Umbilical cord (tissue), 2 donors: Measurements from ENCODE around the gene OXSM. TPM values are rescaled to one million over a fixed set of nuclear protein-coding genes. Genes with fewer than 3 reads are reported as not detected.

Source experiments
- DNase-seq: peaks from one replicate; pipeline ENCODE4 v3.0.0-alpha.2; 2015; ENCODE audit warnings: low spot score
- total RNA-seq: library from RNA; depleted of rRNA; stranded (reverse); fragments of >200 nt; gene quantifications from one replicate; pipeline ENCODE4 v1.2.3, GENCODE V29; 2014; ENCODE audit warnings: low replicate concordance; ENCODE audit not compliant: insufficient read depth

The OXSM gene
- 7.0 TPM for total RNA-seq

DNA sequence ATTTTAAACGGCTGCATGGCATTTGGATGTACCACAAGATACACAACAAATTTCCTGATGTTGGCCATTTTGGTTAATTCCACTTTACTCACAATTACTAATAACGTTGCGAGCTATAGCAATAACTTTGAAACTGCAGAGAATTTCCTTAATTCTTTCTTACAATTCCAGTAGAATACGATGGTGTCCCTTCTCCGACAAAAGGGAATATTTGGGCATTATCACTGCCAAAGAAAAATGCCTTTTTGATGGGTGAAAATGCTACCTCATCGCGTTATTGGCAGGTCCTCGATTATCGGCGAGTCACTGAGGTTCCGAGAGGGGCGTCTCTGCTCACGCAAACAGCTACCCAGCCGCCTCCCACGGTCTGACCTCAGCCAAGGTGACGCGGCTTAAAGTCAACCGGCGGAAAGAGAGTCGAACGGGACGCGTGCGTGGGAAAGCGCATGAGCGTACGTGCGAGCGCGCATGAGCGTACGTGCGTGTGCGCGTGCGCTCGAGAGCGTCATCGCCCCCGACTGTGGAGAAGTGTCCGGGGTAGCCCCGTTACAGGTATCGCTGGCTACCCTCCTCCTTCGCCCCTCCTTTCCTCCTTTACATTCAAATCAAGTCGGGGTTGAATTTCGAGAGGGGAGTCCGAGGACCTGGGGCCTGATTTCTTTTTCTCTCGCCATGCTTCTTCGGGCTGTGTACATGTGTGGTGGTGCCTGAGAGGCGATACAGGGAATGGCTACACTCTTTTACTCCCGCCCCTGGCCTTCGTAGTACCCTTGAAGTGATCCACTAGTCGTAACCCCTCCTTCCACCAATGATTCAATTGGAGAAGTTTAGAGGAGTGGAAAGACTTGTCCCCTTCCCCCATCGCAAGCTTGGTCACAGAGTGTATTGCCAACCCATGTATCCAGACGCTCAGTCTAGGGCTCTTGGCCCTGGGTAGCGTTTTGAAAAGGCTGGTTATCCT is at the start of gene OXSM:
Gene OXSM (plus strand): TSS at position 495 of the 961 bp plus-strand sequence. CDS start 931 bp downstream, outside the sequence.
- DNase-seq = peak; percentile 96

DNA sequence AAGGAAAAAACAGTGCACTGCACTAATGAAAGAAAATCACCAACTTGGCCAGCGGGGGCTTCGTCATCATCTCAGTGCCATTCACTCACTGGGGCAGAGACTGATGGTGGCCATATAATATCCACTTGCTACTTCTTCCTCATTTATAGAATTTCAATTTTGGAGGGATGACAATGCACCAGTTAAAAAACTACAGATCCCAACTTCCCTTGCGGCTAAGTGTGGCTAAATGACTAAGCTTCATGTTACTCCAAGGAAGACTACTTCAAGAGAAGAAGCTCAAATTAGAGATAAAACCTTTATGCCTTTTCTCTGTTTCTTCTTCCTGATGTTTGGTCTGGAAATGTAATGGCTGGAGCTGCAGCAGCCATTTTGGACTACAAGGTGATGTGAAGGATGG is 45.4 kb upstream of the OXSM start:
- no peak for DNase-seq

DNA sequence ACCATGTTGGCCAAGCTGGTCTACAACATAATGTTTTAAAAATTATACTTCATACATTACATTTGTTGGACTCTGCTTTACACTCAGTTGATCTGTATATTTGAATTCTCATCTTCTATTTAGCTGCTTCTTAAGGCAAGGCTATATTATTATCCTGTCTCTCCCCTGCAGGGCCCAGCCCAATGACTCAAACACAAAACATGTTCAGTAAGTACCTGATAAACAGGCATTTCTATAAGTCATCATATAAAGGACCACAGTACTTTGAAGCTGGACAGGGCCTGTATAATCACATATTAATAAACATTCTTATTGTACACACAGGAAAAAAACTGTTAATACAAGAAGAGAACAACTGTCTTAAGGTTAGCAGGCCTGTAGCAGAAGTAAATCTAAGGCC is 42.9 kb upstream of the OXSM start:
- no peak for DNase-seq

DNA sequence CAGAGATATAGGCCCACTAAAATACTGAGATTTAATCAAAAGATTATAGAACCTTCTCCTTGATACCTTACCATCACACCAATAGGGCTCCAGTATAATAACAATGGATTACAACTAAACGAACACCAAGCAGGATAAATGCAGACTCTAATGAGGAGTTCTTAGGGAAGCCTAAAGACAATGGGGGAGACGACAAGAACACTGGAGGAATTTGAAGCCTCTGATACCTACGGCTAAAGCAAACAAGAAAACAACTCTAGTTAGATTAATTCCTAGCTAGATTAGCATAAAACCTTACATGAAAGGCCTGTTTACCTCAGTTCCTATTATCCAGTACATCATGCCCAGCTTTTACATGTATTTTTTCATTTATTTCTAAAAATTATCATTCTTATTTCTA is 41.7 kb upstream of the OXSM start:
- no peak for DNase-seq

DNA sequence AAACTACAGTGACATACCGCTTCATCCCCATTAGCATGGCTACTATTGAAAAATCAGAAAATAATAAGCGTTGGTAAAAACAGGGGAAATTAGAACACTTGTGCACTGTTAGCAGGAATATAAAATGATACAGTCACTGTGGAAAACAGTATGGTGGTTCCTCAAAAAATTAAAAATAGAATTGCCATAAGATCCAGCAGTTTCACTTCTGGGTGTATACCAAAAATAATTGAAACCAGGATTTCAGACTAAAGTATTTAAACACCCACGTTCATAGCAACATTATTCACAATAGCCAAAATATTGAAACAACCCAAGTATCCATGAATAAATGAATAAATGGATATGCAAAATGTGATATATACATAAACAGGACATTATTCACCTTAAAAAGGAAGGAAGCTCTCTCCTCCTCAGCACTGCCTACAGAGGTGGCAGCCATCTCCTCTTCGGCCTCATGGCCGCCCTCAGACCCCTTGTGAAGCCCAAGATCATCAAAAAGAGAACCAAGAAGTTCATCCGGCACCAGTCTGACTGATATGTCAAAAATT is 40.8 kb upstream of the OXSM start:
- DNase-seq = no peak

DNA sequence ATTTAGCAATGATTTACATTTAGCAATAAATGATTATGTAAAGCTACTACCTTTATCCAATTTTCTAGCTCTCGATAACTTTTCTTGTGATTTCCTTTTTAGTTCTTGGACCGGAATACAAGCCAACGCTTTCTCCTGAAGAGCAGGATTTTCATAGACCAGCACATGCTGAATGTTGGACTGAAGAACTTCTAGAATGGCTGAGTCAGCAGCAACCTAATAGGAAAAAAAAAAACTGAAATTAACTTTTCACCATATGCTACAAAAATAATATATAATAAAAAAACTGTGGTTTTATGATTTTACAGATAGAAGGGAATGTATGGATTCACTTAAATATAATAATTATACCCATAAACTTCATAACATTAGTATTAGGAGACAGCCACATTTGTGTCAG is 38.8 kb upstream of the OXSM start:
- DNase-seq = no peak

DNA sequence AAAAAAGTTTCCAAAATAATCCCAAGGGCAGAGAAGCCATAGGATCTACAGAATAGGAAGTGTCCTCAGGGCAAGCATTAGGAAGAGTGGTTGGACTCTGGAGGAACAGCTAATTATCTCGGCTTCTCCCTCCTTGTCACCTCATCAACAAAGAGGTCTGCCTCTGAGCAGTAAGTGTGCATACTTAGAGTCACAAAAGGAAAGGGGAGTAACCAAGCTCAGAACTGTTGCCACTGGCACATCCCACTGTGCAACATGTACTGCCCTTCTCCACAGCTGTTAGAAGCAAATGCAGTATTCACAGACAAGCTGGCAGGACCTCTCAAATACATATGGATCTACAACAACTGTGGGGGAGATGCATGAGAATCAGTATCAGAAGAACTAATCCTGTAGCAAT is 38.2 kb upstream of the OXSM start:
- DNase-seq = no peak

DNA sequence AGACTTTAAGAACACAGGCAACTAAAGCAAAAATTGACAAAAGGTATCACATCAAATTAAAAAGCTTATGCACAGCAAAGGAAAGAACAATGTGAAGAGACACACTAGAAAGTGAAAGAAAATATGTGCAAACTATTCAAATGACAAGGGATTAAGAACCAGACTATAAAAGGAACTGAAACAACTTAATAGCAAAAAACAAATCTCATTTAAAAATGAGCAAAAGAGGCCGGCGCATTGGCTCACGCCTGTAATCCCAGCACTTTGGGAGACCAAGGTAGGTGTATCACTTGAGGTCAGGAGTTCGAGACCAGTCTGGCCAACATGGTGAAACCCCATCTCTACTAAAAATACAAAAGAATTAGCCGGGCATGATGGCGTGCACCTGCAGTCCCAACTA is 21.0 kb upstream of the OXSM start:
- DNase-seq = no peak

DNA sequence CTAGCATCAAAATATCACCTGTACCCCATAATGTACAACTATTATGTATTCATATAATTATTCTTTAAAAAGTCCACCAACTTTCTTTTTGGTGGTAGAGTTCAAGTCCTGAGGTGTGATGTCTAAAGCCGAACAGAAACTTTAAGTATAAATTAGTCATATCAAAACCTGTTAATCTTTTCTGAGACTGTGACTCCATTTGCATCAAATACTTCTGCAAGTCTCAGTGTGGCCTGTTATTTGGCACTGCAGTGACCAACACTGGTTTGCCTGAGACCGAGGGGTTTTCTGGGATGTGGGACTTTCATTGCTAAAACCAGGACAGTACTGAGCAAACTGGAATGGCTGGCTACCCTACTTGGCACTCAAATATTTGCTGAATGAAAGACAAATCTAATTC is 14.0 kb upstream of the OXSM start:
- DNase-seq = no peak

DNA sequence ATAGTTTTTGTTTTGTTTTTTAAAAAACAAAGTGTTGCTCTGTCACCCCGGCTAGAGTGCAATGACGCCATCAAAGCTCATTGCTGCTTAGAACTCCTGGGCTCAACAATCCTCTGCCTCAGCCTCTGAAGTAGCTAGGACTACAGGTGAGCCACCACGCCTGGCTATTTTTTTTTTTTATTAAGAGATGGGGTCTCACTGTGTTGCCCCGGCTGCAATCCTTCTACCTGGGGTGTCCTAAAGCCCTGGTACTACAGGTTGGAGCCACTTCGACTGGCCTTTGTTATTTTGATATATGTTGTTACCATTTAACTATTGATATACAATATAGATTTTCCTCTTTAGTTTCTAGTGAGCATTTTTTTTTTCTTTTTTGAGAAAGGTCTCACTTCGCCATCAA is 9.3 kb upstream of the OXSM start:
- no peak for DNase-seq

DNA sequence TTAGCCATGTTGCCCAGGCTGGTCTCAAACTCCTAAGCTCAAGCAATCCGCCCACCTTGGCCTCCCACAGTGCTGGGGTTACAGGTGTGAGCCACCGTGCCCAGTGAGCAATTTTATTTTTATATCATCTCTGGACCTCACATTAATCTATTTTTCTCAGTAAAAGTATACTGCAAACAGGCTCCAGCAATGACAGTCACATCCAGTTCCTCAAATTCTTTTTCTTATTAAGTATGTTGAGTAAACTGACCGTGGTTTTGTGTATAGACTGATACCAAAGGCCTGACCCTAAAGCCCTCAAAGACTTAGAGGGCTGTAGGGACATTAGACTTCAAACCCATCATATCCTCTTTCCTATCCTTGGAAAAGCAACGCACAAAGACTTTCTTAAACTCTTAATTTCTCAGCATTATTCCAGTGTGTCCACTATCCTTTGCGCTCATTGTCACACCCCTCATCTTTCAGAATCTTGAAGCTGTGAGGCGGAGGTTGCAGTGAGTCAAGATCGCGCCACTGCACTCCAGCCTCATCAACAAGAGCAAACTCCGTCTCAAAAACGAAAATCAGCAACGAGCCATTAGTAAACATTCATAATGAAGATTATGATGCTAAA is 8.6 kb upstream of the OXSM start:
- DNase-seq = no peak

DNA sequence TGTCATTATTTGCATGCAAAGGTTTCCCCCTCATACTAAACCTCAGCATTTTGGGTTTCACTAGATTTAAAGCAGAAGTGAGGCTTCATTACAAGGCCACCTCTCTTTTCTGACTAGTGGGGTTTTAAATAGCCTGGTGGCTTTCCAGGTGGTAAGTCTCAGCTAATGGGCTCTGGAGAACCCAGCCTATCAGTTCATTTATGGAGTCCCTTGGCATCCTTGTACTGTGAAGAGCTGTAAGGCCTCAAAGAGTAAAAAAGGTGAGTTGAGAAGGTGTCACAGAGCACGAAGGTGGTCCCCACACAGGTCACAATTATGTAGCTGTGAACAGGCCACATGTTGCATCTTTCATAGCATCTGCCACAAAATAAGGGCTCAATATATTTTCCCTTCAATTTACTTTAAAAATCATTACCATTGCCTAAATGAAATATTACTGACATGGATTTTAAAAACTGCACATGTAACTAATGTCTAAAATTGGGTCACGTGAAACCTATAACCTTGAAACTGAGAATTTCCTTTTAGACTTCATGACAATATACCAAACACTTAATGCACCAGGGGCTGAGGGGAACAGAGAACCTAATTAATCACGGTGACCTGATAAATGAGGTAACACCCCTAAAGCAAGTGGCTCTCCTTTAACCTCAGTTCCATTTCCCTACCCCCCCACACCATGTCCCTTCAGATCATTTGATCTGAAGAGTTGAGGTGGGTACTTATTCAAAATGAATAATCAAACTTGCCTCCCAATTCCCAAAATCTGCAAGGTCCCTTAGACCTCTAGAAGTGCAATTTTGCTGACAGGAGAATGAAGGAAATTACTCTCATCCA is 7.9 kb upstream of the OXSM start:
- DNase-seq = no peak

DNA sequence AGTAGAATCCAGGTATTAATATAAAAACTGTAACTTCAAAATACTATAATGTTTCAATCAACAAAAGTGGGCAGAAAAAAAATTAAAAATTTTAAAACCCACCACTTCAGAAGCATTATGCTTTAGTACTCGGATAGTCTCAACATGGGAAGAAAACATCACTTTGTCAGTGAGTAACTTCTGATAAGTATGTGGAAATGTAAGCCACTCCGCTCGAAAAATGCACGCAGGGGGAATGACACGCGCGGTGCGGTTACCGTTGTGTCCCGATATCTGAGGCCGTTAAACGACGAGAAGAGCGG is 7.3 kb upstream of the OXSM start:
- no peak for DNase-seq

DNA sequence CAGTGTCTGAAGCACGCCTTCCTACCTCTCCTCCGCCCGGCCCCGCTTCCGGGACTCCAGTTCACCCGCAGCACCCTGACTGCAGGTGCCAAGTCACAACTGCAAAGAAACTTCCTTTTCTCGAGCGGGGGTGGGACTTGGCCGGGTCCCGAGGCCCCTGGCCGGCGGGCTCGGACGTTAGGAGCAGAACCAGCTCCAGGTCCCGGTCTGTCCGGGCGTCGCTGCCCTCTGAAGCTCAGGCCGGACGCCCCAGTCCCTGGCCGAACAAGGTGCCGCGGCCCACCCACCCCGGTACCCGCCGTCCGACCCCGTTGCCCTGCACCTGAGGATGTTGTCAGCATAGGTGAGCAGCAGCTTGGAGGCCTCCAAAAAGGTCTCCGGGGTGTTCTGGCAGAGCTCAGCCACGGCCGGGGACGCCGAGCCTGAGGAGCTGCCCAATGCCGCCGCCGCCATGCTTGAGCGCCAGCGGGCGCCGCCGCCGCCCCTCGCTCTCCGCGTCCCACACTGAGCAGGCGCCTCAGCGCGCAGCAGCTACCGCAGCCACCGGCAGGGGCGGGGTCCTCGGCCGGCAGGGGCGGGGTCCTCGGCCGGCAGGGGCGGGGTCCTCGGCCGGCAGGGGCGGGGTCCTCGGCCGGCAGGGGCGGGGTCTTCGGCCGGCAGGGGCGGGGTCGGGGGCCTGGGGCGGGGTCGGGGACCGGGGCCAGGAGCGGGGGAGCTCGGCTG is 6.8 kb upstream of the OXSM start, which contains the start of gene NGLY1:
Gene NGLY1 (minus strand): TSS at position 506 of the 723 bp plus-strand sequence. CDS start 53 bp downstream, at position 453.
- DNase-seq = peak; percentile 86

DNA sequence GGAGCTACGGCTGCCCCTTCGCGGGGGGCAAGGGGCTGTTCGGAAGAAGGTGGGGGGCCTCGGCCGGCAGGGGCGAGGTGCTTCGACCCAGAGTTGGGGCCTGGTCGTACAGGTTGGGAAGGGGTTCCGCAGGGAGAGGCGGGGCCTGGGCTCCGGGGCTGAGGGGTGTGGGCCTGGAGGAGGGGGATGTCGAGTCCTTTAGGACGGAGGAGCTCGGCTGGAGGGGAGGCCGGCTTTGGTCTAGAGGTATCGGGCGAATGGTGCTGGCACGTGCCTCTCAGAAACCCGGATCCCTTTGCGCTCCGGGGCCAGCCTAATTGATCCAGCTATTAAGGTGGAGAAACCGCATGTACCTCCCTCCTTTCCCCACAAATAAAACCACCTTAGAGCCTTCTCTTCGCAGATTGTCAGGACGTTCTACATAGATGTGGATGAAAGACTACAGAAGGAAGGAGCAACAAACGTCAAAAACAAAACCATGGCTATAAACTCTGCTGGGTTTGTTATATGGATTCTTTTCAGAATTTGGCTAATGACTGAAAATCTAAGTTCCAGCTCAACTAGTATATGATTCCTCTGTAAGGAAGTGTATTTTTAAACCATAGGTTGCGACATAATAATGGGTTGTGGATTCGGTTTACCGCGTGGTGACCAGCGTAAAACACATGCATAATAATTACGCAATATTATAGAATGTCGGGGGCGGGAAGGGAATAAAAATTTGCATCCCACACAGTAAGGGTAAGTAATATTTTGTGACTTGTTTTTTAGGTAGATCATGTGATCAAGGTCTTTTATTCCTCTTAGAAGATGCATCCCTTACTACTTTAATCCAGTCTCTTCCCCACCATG is 6.0 kb upstream of the OXSM start:
- DNase-seq = peak; percentile 59

DNA sequence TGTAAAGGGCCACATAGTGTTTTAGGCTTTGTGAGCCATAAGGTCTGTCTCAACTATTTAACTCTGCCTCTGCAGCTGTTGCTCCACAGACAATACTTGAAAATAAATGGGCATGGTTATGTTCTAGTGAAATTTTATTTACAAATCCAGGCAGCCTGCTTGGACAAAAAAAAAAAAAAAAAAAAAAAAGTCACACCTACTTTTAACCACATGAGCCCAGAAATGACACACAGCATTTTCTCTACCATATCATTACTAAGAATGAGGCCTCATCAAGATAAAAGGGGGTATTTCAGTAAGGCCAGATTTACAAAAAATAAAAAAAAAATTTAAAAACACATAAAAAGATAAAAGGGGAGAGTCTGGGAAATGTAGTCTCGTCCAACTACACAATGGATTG is 4.9 kb upstream of the OXSM start:
- DNase-seq = no peak

DNA sequence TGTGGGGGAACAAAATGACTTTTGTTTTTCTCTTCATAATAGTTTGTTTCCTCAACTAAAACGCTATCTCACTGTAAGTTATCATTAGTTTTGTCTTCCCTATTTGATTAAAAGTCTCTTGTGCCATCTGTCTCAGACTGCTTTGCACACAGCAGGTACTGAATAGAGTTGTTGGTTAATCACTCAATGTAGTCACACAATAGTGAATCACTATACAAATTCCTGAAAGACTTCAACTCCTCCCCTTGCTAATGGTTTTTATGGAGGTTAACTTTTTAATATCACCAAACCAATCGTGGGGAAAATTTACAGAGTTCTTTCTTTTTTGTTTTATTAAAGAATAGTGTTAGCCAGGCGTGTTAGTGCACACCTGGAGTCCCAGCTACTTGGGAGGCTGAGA is 4.1 kb upstream of the OXSM start:
- DNase-seq = no peak

DNA sequence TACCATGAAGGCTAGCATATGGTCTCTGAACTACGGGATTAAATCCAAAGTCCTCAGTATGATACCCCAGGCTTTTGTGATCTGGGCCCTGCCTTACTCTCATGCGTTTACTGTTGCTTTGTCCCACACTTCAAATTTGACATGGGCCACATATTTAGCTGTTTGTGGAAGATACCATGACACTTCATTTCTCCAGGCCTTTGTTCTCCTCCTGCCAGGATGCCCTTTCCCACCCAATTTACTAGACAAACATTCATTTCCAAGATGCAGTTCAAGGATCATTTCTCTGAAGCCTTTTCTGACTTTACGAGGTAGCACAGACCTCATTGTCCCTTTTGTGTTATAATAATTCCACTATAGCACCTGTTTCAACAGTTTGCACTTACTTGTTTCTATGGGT is 2.2 kb upstream of the OXSM start:
- no peak for DNase-seq

DNA sequence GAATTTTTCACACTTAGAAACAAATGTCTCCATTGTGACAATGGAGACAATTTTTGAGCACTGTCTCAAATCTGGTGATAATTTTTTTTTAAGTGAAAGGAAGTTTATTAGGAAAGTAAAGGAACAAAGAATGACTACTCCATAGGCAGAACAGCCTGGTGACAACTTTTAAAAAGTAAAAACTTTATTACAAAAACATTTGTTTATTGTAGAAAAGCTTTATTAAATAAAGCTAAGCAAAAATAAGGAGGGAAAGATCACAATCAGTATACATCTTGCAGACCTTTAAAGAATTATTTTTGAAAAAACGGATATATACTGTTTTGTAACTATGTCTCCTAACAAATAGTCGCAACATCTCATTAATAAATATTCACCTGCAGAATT is 688 bp upstream of the OXSM start:
- DNase-seq = no peak

DNA sequence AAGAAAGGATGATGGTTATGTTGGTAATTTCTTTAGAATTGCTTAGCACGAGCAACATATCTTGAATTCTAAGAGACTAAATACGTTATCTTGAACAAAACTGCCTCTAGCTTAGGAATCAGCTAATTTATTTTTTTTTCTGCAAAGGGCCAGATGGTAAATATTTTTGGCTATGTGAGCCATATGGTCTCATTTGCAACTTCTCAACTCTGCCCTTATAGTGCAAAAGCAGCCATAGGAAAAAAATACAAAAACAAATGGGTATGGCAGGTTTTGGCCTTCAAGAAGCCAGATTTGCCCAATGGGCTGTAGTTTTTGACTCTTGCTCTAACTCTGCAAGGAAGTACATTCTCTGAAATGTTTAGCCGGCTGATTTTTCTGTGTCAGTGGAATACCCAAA is 11.9 kb downstream of the OXSM start:
- no peak for DNase-seq
